Fibroblast of gingiva (primary cell): ENCODE measurements around the gene CFAP300.

Experiments
- DNase-seq: peaks from one replicate; pipeline ENCODE4 v3.0.0-alpha.2; 2011; ENCODE audit warnings: low read depth

The CFAP300 gene

DNA sequence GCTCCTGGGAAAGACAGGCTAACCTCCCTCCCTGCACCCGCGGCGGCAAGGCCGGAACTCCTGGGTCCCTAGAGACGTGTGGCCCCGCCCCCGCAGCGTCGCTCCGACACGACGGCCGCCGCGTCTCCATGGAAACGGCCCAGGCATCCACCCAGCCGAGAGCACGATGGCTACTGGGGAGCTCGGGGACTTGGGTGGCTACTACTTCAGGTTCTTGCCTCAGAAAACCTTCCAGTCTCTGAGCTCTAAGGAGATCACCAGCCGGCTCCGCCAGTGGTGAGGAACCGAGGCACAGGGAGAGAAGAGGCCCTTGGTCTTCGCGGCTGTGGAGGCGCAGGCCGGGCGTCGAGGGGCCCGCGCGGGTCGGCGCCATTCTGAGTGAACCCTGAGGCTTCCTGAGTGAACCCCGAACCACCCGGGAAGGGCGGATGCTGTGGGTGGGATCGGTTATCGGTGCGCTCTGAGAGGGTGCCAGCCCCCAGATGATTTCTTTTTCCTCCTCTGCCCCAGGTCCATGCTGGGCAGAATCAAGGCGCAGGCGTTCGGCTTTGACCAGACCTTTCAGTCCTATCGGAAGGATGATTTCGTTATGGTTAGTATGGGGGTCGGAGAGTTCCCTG is at the start of gene CFAP300:
CFAP300 (plus strand) TSS at position 133 of the 620 bp plus-strand sequence; CDS start at position 167, 34 bp downstream.
- DNase-seq: peak; percentile 94

DNA sequence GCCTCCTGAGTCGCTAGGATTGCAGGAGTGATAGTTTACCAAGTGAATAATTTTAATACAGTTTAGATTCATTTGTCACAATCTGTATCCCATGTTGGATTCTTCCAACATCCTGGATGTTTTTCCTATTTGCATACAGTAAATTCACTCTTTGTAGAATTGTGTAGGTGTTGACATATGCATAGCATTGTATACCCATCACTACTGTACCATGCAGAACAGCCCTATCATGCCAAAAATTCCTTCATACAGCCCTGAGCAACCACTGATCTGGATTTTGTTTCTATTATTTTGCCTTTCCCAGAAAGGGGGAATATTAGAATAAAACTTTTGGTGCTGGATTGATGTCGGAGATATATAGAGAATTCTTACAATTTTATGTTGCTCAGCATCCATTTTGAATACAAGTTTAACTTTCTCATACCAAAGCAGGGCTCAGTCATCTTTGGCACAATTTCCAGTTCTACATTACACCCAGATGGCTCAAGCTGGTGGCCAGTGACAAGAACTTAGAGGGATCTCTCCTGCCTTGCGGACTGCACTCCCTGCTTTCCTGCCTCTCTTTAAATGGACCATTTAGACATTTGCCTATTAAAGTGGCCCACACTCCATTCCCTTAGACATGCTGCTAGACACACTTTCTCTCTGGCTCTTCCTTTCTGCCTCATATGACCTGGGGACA is 45.4 kb upstream of the CFAP300 start:
- peak; percentile 8 for DNase-seq

DNA sequence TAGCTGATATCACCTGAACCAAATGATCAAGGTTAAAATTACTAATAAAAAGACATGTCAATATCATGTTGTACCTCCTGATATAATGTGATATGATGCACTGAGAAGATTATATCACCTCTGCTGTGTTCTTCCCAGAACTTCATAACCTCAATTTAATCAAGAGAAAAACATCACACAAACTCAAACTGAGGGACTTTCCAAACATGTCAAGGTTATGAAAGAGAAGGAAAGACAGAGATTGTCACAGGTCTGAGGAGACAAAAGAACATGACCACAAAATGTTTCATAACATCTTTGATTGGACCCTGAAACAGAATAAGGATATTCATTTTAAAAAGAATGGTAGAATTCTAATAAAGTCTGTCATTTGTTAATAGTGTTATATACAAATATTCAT is 43.0 kb upstream of the CFAP300 start:
- DNase-seq: no peak

DNA sequence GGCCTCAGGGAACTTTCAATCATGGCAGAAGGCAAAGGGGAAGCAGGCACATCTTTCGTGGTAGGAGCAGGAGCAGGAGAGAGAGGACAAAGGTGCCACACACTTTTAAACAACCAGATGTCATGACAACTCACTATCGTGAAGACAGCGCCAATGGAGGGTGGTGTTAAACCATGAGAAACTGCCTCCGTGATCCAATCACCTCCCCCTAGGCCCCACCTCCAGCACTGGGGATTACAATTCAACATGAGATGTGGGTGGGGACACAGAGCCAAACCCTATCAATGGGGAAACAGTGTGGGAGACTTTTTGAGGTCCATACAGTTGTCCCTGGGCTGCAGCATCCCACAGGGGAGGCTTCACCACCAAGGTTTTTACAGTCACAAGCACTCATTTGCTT is 41.9 kb upstream of the CFAP300 start:
- DNase-seq: no peak

DNA sequence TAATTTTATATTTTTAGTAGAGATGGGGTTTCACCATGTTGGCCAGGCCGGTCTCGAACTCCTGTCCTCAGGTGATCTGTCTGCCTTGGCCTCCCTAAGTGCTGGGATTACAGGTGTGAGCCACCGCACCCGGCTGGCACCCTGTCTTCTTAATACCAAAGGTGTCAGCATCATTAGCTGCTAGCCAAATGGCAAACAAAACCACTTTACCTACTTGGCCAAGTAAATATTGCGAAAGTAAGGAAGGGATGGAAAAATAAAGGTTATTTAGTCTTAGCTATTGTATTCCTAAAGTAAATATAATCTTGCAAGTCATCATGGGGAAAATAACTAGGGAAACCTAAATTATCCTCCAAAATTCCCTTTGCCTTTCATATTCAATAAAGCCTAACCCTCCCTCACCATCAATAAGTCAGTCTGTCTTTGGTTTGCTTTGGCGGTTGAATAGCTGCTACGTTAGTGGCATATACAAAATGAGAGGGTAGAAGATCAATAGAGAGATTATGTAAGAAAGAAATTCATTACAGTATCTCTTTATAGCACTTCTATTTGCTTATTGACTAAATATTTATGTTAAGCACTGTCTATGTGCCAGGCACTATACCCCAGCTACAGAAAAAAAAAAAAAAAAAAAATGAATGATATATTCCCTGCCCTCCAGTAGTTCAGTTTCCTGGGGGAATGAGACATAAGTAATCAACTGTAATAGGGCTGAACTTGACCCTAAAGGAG is 40.2 kb upstream of the CFAP300 start:
- no peak for DNase-seq

DNA sequence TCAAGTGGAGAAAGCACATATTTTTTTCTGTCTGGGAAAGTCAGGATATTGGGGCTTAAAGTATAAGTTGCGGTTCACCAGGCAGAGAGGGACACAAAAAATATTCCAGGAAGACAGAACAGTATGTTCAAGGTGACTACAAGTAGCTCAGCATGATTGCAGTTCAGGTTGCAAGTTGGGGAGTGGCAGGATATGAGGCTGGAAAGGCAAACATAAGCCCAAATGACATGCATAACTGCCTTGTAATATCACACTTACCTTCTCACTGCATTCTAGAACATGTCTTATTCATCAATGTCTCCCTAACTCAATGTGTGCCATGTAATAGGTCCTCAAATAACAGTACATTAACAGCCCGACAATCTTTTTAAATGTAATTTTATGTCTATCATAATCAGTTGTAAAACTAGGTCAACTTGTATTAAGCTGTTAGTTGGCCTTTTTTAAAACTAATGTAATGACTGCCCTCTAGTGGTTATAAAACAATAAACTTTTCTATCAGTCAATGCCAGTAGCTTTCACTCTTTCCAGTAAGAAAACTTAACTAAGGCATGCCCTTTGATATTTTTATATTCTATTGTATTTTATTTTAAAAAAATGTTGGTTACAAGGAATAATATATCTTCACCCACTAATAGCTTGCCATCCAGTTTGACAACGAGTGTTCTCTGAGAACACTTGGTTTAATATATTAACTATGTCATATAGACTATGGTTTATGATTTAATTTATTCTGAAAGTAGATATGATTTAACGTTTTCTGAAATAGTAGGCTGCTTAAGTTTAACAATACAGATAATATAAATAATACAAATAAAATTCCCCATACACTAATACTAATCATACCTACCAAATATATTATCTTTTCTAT is 39.4 kb upstream of the CFAP300 start:
- peak; percentile 44 for DNase-seq

DNA sequence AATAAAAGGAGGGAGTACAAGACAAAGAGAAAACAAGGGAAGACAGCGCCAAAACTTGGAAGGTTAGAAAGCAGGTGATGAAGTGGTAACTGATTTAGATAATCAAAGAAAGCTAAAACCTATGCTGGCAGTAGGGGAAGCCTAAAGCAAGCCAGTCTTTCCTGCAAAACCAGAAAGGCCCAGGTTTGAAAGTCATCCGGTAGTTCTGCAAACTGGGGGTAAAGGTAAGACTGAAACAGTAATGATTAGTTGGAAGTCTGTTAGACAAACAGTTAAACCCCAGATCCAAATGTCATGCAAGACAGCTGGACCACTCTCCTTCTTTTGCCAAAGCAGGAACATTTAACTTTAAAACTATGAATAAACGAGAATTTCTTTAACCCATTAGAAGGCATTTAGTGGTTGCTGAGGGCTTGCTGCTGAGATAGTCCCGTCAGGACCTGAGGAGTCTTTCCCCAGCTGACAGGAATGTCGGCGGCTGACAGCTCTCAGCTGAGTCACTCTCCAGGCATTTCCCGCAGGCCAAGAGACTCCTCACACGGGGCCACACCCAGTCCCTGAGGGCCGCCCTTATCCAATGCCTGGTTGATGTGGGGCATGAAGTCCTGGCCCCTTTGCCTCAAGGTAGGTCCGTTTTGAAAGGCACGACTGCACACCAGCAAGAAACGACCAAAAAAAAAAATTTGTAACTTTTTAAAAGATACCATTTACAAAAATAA is 36.3 kb upstream of the CFAP300 start:
- DNase-seq: peak; percentile 66

DNA sequence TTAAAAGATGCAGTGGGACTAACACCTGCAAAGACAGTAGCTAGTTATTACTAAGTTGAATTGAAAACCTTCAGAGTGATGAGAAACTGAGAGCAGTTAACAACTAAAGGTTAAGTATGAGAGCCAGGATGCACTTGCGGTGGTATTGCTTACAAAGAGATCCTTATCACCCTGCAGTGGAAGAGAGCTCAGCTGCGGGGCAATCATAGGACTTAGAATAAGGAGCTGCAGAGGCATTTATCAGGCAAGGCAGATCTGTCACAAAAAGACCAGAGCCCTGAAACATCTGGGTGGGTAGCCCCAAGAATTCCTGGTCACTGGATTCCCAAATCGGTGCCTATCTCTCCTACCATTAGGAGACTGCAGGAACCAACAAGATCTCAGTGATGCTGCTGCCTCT is 34.3 kb upstream of the CFAP300 start:
- DNase-seq: no peak

DNA sequence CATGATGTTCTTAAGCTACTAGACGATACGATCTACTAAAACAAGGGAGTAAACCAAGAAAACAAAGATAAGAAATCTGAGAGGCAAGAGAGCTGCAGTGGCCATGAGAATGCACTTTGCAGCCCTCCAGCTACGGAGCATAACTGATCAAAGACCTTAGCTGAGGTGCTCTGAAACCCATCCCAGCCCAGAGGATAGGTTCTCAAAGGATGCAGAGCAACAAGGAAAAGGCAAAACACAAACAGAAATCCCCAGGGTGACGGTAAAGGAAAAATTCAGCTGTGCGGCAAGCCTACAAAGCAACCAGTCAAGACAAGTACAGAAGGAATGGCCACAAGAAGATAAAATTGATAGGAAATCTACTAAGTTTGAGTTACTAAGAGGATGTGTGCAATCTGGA is 32.5 kb upstream of the CFAP300 start:
- DNase-seq: no peak

DNA sequence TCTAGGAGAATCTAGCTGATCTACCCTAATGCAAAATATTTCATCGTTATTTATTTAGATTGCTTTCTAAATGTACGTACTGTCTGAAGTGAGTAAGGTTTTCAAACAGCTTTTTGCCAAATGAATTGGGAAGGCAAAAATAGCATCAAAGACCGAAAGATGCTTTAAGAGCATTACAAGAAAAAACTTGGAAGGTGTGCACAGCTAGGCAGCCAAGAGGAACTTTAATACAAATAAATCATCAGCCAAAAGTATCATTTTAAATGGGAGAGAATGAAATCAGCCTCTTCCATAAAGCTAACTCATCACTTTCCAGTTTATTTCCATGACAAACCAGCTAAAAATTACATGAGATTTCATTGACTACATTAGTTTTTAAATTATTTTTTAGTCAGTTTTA is 30.2 kb upstream of the CFAP300 start:
- DNase-seq: peak; percentile 30

DNA sequence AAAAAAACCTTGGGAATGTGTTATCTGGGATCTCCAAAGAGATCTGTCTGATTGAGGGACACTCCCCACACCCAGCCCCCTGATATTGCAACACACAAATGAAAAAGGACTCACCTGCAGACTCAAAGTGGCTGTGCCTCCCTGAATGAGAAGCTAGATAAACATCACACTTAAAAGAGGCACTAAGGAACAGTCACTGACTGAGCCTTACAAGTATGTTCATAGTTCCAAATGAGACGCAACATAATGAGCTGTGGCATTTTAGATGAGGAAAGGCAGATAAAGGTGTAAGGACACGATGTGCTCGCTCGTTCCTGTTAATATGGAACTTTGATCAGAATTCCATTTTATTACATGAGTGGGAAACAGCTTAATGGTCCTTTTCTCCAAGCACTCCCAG is 21.0 kb upstream of the CFAP300 start:
- DNase-seq: no peak

DNA sequence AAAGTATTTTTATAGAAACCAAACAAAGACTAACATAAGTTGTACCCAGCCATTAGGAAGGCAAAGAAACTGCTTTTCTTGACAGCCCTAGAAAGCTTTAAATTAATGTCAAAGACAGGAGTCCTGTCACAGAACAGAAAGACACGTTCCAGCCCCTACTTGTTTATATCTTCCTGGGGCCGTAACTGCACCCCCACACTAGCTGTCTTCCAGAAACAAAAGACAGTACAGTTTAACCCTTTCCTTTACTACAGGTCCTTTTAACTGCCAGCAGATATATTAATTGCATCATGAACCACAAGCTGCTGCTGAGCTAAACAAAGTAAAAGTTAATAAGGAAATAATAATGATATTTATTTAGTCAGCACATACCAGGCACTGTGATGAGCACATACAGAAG is 20.3 kb upstream of the CFAP300 start:
- no peak for DNase-seq

DNA sequence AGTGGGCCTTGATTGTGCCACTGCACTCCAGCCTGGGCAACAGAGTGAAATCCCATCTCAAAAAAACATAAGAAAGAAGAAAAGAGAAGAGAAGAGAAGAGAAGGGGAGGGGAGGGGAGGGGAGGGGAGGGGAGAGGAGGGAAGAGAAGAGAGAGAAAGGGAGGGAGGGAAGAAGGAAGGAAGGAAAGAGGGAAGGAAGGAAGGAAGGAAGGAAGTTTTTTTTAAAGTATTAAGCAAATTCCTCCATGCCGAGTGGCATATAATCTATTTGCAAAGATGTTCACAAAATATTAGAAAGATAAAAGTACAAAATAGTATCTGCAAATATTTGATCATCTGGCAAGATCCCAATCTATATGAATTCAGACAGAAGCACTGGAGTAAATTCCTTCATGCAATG is 10.5 kb upstream of the CFAP300 start:
- no peak for DNase-seq

DNA sequence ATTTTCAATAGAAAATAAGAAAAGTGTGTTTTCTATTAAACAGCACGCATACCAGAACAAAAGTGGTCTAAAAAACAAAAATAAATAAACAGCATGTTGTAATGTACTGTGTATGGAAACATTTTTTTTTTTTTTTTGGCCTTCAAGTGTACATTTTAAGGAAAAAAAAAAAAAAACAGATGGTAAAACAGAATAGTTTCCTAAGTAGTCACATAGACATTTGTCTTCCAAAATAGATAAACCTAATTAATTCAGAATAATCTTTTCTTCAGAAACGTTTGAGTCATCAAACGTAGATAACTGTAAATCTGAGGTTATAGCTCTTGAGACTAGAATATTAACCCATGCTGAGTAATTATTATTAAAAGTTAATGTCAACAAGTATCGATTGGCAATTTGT is 396 bp upstream of the CFAP300 start:
- DNase-seq: peak; percentile 84

DNA sequence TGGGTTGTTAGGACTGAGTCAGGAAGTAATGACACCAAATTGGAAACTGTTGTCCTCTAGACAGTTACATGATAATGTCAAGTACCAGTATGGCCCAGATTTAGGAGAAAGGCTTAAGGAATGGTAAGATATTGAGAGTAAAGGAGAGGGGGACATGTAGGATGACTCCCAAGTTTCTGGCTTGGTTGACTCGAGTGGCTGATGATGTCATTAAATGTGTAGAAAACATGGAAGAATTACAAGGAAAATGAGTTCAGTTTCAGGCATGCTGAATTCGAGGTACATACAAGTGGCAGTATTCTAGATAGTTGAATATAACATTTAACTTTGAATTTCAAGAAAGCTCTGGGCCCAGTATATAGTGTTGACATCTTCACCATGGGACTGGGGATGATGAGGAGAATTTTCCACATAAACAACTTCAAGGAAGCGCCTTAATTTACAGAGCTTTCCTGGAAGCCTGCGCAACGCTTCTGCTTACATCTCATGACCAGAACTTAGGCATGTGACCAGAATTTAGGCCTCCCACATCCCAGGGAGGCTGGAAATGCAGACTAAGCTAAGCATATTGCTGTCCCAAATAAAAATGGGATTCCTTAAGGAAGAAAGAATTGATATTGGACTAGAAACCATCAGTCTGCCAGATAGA is 3.8 kb downstream of the CFAP300 start:
- no peak for DNase-seq

DNA sequence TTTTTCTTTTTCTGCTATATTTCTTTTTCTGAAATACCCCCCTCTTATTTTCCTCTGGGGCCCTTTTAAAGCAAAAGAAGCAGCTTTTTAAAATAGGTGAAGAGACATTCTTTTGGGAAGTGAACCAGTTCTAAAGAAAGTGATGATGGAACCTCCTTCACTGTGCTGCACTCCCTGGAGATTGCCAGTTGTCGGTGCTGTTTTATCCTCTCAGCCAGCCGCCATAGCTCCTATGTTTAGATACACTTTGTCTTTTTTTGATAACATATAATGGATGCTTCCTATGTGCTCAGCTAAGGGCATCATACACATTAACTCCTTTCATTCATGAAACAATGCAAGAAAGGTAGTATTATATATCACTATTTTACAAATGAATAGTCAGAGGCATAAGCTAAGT is 14.0 kb downstream of the CFAP300 start:
- no peak for DNase-seq

DNA sequence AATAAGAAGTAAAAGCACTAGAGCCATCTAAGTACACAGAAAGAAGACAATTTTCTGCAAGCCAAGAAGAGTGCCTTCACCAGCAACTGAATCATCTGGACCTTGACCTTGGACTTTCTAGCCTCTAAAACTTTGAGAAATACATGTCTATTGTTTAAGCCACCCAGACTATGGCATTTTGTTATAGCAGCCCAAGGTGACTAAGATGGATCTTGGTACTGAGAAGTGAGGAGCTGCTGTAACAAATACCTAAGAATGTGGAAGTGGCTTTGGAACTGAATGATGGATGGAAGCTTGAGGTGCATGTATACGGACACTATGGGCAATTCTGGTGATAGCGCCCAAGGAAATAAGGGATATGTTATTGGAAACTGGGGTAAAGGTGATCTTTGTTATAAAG is 14.9 kb downstream of the CFAP300 start:
- no peak for DNase-seq

DNA sequence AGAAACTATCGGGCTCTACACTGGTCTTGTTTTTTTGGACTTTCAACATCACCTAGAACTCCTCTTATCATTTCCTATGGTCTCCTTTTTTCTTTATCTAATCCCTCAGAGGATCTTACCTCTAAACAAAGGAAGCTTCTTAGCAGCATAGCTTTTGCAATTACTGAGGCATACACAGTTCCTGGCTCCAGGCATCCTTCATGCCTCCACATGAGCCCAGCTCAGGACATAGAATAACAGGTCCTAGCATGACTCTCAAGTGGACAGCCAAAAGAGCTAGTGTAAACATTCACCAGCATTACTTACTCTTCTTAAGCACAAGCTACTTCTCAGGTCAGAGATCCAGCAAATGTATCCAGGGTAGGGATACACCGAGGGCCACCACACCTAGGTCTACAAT is 17.1 kb downstream of the CFAP300 start:
- DNase-seq: no peak

DNA sequence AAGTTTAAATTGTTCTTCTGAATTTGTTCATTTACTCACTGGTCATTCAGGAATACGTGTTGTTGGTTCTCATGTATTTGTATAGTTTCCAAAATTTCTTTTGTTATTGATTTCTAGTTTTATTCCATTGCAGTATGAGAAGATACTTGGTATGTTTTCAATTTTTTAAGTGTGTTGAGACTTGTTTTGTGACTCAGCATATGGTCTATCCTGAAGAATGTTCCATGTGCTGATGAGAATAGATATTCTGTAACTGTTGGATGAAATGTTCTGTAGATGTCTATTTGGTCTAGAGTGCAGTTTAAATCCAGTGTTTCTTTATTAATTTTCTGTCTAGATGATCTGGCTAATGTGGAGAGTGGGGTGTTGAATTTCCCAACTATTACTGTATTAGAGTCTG is 23.5 kb downstream of the CFAP300 start:
- DNase-seq: no peak

DNA sequence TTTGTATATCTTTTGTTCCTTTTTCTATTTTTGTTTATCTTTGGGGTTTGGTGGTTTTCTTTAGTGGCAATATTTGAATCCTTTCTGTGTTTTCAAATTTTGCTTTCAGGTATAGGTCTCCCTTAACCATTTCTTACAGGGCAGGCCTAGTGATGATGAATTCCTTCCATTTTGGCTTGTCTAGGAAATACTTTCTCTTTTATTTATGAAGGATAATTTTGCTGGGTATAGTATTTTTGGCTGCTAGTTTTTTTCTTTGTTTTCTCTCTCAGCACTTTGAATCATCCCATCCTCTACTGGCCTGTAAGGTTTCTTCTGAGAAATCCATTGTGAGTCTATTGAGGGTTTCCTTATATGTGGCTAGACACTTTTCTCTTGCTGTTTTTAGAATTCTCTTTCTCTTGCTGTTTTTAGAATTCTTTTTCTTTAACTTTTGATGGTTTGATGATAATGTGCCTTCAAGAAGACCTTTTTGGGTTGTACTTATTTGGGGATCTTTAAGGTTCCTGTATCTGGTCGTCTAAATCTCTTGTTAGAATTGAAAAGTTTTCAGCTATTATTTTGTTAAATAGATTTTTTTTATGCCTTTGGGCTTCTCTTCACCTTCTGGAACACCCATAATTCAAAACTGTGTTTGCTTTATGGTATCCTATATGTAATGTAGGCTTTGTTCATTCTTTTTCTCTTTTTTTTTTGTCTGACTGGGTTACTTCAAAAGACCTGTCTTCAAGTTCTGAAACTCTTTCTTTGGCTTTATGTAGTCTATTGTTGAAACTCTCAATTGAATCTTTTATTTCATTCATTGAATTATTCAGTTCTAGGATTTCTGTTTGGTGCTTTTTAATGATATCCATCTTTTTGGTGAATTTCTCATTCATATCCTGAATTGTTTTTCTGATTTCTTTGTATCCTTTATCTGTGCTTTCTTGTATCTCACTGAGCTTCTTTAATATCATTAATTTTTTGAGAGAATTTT is 24.5 kb downstream of the CFAP300 start:
- DNase-seq: no peak
